Natural killer cell treated with Interleukin-12 subunit alpha and Interleukin-12 subunit beta and Interleukin-15 and Interleukin-18, amount 100 ng/mL, for 72 hours (primary cell): ENCODE data around the gene LEF1. TPM values are rescaled to one million over a fixed set of nuclear protein-coding genes. Genes with fewer than 3 reads are reported as not detected.

Source experiments
- ATAC-seq, 2 donors: fragments of 150-1000 bp; cut with Tn5 transposase in 1 of 2; sonication (Bioruptor Pico), chemical (Tn5 transposase) in 1 of 2; 2 replicates each; pipeline ENCODE4 v1.10.0; 2021
- DNase-seq: peaks from one replicate; pipeline ENCODE4 v3.0.0; 2022; ENCODE audit warnings: low spot score
- H3K27ac Mint-ChIP-seq, 2 donors: 1 replicate in 1 of 2; 2 replicates in 1 of 2; pipeline ENCODE4 v1.8.0; 2022; ENCODE audit warnings: mixed read lengths in 2 of 2, mild to moderate bottlenecking in 1 of 2, moderate library complexity in 1 of 2
- H3K27me3 Mint-ChIP-seq, 2 donors: 1 replicate in 1 of 2; 2 replicates in 1 of 2; pipeline ENCODE4 v1.8.0; 2022; ENCODE audit warnings: mixed read lengths in 2 of 2
- H3K36me3 Mint-ChIP-seq: one replicate; pipeline ENCODE4 v1.8.0; 2022; ENCODE audit warnings: mixed read lengths
- H3K4me1 Mint-ChIP-seq, 2 donors: 1 replicate in 1 of 2; 2 replicates in 1 of 2; pipeline ENCODE4 v1.8.0; 2022; ENCODE audit warnings: low read depth in 2 of 2, mixed read lengths in 2 of 2, mild to moderate bottlenecking in 1 of 2
- H3K4me3 Mint-ChIP-seq: one replicate; pipeline ENCODE4 v1.8.0; 2022; ENCODE audit warnings: mixed read lengths
- H3K9me3 Mint-ChIP-seq: 2 replicates; pipeline ENCODE4 v1.8.0; 2022; ENCODE audit warnings: mixed read lengths
- total RNA-seq, 2 donors: library from RNA; stranded (reverse); gene quantifications; one replicate each; pipeline ENCODE4 v1.2.3, GENCODE V29; 2022

LEF1 gene
- total RNA-seq, 2 donors from 2014 or later: 8.4 to 22.7 TPM

- Mint-ChIP-seq H3K27ac (no peak overlapping the region), H3K4me3 (no peak overlapping the region), H3K9me3 (no peaks in the 10 kb centered on the region), H3K27me3 (peaks cover 0 to 5% of the 10 kb centered on the region in 2 donors), H3K4me1 (no peaks in the 10 kb centered on the region), H3K36me3 (no peaks in the 10 kb centered on the region)
- DNase-seq (no peak), ATAC-seq (no peak)
These were observed 90.6 kb downstream of the LEF1 start for GRCh38 chr4:108078024-108078733.

- Mint-ChIP-seq H3K36me3 (no peaks in the 10 kb centered on the region), H3K4me3 (no peak overlapping the region), H3K27ac (peak overlapping the region in 1 of 2 donors; percentile 39), H3K27me3 (peaks cover 0 to 9% of the 10 kb centered on the region in 2 donors), H3K9me3 (no peaks in the 10 kb centered on the region), H3K4me1 (no peaks in the 10 kb centered on the region)
- ATAC-seq (peak; percentile 32 to 60), DNase-seq (no peak)
These were observed 96.4 kb downstream of the LEF1 start for GRCh38 chr4:108072300-108072699.

- Mint-ChIP-seq H3K9me3 (no peaks in the 10 kb centered on the region), H3K36me3 (no peaks in the 10 kb centered on the region), H3K27ac (no peak overlapping the region), H3K4me1 (no peaks in the 10 kb centered on the region), H3K4me3 (no peak overlapping the region), H3K27me3 (peaks cover 0 to 9% of the 10 kb centered on the region in 2 donors)
- ATAC-seq (no peak), DNase-seq (no peak)
These were observed 98.0 kb downstream of the LEF1 start for GRCh38 chr4:108070775-108071174.

DNA sequence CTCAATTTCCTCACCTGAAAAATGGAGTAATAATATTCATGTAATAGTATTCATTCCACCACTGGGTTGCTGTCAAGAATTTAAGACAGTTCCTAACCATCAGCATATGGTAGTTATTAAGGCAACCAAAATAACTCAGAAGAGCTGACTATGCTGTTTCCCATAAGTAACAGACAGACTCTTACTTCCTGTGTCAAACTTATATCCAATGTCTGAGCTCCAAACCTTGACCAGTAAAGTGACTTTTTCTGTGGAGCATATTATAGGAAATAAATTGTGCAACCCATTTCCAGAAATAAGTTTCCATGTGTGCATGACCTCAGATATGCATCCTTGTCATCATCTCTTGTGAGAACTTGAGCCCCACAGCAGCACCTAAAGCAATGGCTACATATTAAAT is 100.3 kb downstream of the LEF1 start:
- ATAC-seq: no peak
- peak overlapping the region in 1 of 2 donors; percentile 56 for H3K27ac Mint-ChIP-seq

DNA sequence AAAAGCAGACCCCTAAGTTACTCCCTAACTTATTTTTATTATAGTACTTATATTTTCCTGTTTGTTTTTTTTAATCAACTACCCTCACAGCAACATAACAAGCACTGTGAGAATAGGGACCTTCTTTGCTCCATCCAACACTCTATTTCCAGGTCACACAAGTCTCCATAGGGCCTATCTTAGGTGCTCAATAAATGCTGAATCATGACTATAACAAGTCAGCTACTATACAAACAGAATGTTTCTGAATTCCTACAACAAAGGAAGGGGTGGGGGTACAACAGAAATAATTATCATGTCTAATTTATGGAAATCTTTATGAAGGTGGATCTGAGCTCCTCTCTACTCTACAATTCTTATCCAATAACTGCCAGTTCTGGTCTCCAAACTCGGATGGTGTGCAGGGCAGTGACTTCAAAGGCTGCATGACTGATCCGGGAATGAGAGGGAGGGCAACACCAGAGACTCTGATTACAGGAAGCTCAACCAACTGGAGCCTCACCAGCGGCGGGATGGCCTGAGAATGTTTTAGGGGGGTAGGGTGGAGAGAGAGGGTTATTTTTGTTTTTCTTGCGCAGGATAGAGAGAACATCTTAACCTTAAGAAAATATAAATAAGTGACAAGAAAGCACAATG is 107.9 kb downstream of the LEF1 start:
- Mint-ChIP-seq H3K9me3 (no peaks in the 10 kb centered on the region), H3K4me3 (no peak overlapping the region), H3K36me3 (no peaks in the 10 kb centered on the region), H3K4me1 (no peaks in the 10 kb centered on the region), H3K27me3 (no peaks in the 10 kb centered on the region), H3K27ac (no peak overlapping the region)
- DNase-seq: no peak
- ATAC-seq: no peak

More for the DNA sequence above, 100.3 kb downstream of the LEF1 start:
- no peaks in the 10 kb centered on the region for H3K9me3 Mint-ChIP-seq
- no peaks in the 10 kb centered on the region for H3K4me1 Mint-ChIP-seq
- H3K36me3 Mint-ChIP-seq: no peaks in the 10 kb centered on the region
- H3K4me3 Mint-ChIP-seq: no peak overlapping the region
- DNase-seq: no peak
- H3K27me3 Mint-ChIP-seq: peaks cover 0 to 9% of the 10 kb centered on the region in 2 donors

GRCh38 chr4:108060164-108060563 is 108.6 kb downstream of the LEF1 start:
- peak overlapping the region in 1 of 2 donors; percentile 57 for H3K27ac Mint-ChIP-seq
- H3K9me3 Mint-ChIP-seq: no peaks in the 10 kb centered on the region
- H3K4me3 Mint-ChIP-seq: no peak overlapping the region
- no peaks in the 10 kb centered on the region for H3K4me1 Mint-ChIP-seq
- H3K36me3 Mint-ChIP-seq: no peaks in the 10 kb centered on the region
- ATAC-seq (no peak), DNase-seq (no peak)
- H3K27me3 Mint-ChIP-seq: no peaks in the 10 kb centered on the region

DNA sequence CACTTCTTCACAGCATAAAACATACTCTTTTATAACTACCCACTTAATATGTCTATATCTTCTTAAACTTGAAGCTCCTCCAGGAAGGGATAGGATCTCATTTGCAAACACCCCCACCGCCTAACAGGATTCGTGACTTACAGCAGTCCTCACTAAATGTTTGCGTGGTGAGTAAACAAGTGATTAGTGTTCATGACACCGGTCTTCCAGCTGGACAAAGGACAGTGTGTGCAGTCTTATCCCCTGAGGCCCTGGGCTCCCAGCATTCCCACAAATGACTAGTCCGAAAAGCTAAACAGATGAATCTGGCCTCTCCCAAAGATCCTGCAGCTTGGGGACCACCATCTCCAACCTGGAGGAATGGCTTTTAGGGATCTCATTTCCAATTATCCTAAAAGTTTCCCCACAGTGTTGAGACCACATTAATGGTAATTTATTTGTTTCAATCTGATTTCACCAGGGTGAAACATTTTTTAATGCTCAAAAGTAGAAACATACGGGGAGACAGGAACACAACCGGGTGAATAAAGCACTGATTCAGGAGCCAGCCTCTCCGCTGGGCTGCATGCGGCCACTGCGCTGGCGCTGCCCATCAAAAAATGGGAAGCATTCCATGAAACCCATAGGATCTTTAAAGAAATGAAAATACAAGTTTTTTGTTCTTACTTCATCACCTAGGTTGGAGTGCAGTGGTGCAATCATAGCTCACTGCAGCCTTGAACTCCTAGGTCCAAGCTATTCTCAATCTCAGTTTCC is 109.9 kb downstream of the LEF1 start:
- H3K4me3 Mint-ChIP-seq: no peak overlapping the region
- H3K27ac Mint-ChIP-seq: no peak overlapping the region
- no peaks in the 10 kb centered on the region for H3K36me3 Mint-ChIP-seq
- DNase-seq: no peak
- ATAC-seq: no peak
- no peaks in the 10 kb centered on the region for H3K27me3 Mint-ChIP-seq
- no peaks in the 10 kb centered on the region for H3K4me1 Mint-ChIP-seq
- no peaks in the 10 kb centered on the region for H3K9me3 Mint-ChIP-seq

- Mint-ChIP-seq H3K27me3 (no peaks in the 10 kb centered on the region), H3K4me1 (peaks cover 0 to 4% of the 10 kb centered on the region in 2 donors), H3K9me3 (no peaks in the 10 kb centered on the region), H3K4me3 (no peak overlapping the region), H3K36me3 (no peaks in the 10 kb centered on the region), H3K27ac (no peak overlapping the region)
- ATAC-seq: no peak
- DNase-seq: no peak
These were observed 112.3 kb downstream of the LEF1 start for GRCh38 chr4:108056418-108056817.

DNA sequence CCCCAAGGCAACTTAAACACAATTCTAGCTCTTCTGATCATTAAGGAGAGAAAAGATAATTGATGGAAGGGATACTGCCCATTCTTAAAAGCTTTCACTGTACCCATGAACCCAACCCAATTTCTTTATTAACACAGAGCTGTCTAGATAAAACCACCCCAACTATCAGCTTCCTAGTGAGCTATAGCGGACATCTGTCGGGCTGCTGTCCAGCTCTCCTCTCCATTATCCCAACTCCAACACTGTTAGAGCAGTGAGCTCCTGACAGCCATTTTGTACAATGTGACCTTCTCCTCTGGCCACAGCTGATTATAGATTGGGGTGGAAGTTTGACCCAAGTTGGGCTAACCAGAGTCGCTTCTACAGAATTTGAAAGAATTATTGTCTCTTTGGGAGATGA is 112.9 kb downstream of the LEF1 start:
- Mint-ChIP-seq H3K4me1 (peaks cover 0 to 4% of the 10 kb centered on the region in 2 donors), H3K27me3 (no peaks in the 10 kb centered on the region), H3K4me3 (no peak overlapping the region), H3K27ac (no peak overlapping the region), H3K36me3 (no peaks in the 10 kb centered on the region), H3K9me3 (no peaks in the 10 kb centered on the region)
- no peak for ATAC-seq
- DNase-seq: no peak

GRCh38 chr4:108054025-108054638 is 114.6 kb downstream of the LEF1 start:
- Mint-ChIP-seq H3K27me3 (no peaks in the 10 kb centered on the region), H3K4me1 (peaks cover 7 to 8% of the 10 kb centered on the region in 2 donors), H3K27ac (peak overlapping the region in 1 of 2 donors; percentile 20), H3K9me3 (no peaks in the 10 kb centered on the region), H3K36me3 (no peaks in the 10 kb centered on the region), H3K4me3 (no peak overlapping the region)
- no peak for DNase-seq
- no peak for ATAC-seq

DNA sequence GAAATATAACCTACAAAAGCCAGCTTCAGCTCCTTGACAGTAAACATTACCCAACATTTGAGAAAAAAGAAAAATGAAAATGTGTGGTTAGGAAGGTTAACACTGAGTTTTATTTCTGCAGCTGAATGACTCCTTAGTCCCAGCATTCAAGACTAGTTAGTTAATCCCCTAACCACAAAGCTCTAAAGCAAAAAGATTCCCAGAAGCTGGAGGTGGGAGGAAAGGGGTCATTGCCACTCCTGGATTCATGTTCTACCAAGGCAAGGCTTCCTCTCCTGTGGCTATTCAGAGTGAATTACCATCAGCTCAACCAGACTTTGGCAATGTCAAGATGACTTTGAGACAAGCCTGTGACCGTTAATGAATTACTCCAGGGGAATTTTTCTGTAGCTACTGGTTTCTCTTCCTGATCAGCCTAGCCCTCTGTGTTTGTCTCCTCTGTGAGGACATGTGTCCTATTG is 115.5 kb downstream of the LEF1 start:
- peaks cover 7 to 8% of the 10 kb centered on the region in 2 donors for H3K4me1 Mint-ChIP-seq
- H3K36me3 Mint-ChIP-seq: no peaks in the 10 kb centered on the region
- H3K9me3 Mint-ChIP-seq: no peaks in the 10 kb centered on the region
- peak overlapping the region; percentile 8 to 80 for H3K27ac Mint-ChIP-seq
- peak overlapping the region; percentile 32 for H3K4me3 Mint-ChIP-seq
- no peaks in the 10 kb centered on the region for H3K27me3 Mint-ChIP-seq
- ATAC-seq: peak; percentile 51 to 63
- no peak for DNase-seq

GRCh38 chr4:108052558-108053120 is 116.1 kb downstream of the LEF1 start:
- DNase-seq (no peak), ATAC-seq (no peak)
- H3K4me1 Mint-ChIP-seq: peaks cover 7 to 8% of the 10 kb centered on the region in 2 donors
- no peaks in the 10 kb centered on the region for H3K36me3 Mint-ChIP-seq
- H3K4me3 Mint-ChIP-seq: no peak overlapping the region
- peak overlapping the region; percentile 8 to 80 for H3K27ac Mint-ChIP-seq
- no peaks in the 10 kb centered on the region for H3K27me3 Mint-ChIP-seq
- no peaks in the 10 kb centered on the region for H3K9me3 Mint-ChIP-seq

DNA sequence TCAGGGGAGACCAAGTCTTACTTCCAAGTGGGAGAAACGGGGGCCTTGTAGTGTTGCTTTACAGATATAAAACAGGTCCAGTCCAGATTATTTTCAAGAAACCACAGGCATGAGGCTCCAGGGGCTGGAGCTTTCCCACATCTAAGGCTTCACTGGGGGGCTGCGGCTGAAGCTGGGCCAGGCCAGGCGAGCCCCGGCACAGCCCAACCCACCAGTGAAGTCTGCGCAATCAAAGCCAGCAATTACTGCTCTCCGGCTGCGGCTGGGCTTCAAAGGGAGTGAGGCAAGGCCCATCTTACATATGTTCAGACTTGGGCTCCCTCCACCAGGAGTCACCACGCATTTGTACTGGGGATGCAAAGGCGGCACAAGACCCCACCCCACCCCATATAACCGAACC is 117.4 kb downstream of the LEF1 start:
- Mint-ChIP-seq H3K4me3 (no peak overlapping the region), H3K4me1 (peaks cover 7 to 8% of the 10 kb centered on the region in 2 donors), H3K27me3 (no peaks in the 10 kb centered on the region), H3K9me3 (no peaks in the 10 kb centered on the region), H3K36me3 (no peaks in the 10 kb centered on the region), H3K27ac (no peak overlapping the region)
- ATAC-seq (no peak), DNase-seq (no peak)
